H1 (cell line): ENCODE data around the gene RUNX1. TPM values are rescaled to one million over a fixed set of nuclear protein-coding genes. Genes with fewer than 3 reads are reported as not detected.

Experiments used
- CTCF ChIA-PET: fragments of 300-600 bp; sonication (Branson Sonifier 250); formaldehyde crosslinking; loops from one replicate; lab custom pipeline; 2021; ENCODE audit not compliant: partially characterized antibody; lab: Charles Lee
- POLR2A ChIA-PET: fragments of 300-600 bp; sonication (Branson Sonifier 250); formaldehyde crosslinking; loops from one replicate; lab custom pipeline; 2021; ENCODE audit warnings: inconsistent platforms; ENCODE audit not compliant: partially characterized antibody; lab: Charles Lee
- DNase-seq, 2 experiments: peaks; one replicate each; pipeline versions ENCODE4 v3.0.0 to v3.0.0-alpha.2; 2010 to 2022; ENCODE audit warnings: low spot score in 2 of 2, low read depth in 1 of 2, mixed read lengths in 1 of 2
- FAIRE-seq: peaks from 2 replicates; lab custom pipeline; 2011; peaks lifted over from hg19 to GRCh38; lab: Jason Lieb, UNC
- H2AFZ ChIP-seq: 2 replicates; pipeline ENCODE4 v1.8.1; 2012; ENCODE audit warnings: low read length, inconsistent platforms
- H2AK5ac ChIP-seq: 2 replicates; pipeline ENCODE4 v1.6.1; 2013; ENCODE audit warnings: low read depth, low read length
- H2BK120ac ChIP-seq: replicated peaks from 2 replicates; pipeline ENCODE3; 2013; ENCODE audit warnings: low read depth, low read length, inconsistent platforms
- H2BK12ac ChIP-seq: 2 replicates; pipeline ENCODE4 v1.6.1; 2013; ENCODE audit warnings: low read depth, low read length
- H2BK15ac ChIP-seq: 2 replicates; pipeline ENCODE4 v1.6.1; 2013; ENCODE audit warnings: low read length
- H2BK20ac ChIP-seq: 2 replicates; pipeline ENCODE4 v1.6.1; 2013; ENCODE audit warnings: low read length
- H2BK5ac ChIP-seq: 2 replicates; pipeline ENCODE4 v1.6.1; 2013; ENCODE audit warnings: low read depth, low read length
- H3K14ac ChIP-seq: 2 replicates; pipeline ENCODE4 v1.6.1; 2013; ENCODE audit warnings: inconsistent platforms; ENCODE audit not compliant: insufficient read length
- H3K18ac ChIP-seq: 2 replicates; pipeline ENCODE4 v1.6.1; 2013; ENCODE audit warnings: low read length; ENCODE audit errors: extremely low read depth
- H3K23ac ChIP-seq: 2 replicates; pipeline ENCODE4 v1.6.1; 2013; ENCODE audit warnings: inconsistent platforms; ENCODE audit not compliant: insufficient read length
- H3K23me2 ChIP-seq: 2 replicates; pipeline ENCODE4 v1.6.1; 2013; ENCODE audit warnings: low read depth, low read length
- H3K27ac ChIP-seq: 2 replicates; pipeline ENCODE4 v1.6.1; 2011; ENCODE audit warnings: low read depth, low read length, inconsistent platforms
- H3K27me3 ChIP-seq, 4 experiments: replicated peaks in 1 of 4; 1 replicate in 1 of 4; 2 replicates in 3 of 4; pipeline versions ENCODE4 v1.6.1 to v1.8.1; 2011 to 2013; ENCODE audit warnings: low read length in 3 of 4, mild to moderate bottlenecking in 3 of 4, inconsistent platforms in 2 of 4, mixed read lengths in 2 of 4, moderate library complexity in 1 of 4; ENCODE audit not compliant: control insufficient read depth in 3 of 4, insufficient read depth in 3 of 4; ENCODE audit errors: extremely low read depth in 1 of 4
- H3K36me3 ChIP-seq, 4 experiments: 2 replicates each; pipeline versions ENCODE4 v1.6.1 to v1.8.1; 2011 to 2013; ENCODE audit warnings: mild to moderate bottlenecking in 4 of 4, low read length in 3 of 4, moderate library complexity in 2 of 4, control low read depth in 1 of 4, inconsistent platforms in 1 of 4; ENCODE audit not compliant: insufficient read depth in 4 of 4, control insufficient read depth in 2 of 4
- H3K4ac ChIP-seq: replicated peaks from 2 replicates; pipeline ENCODE3; 2013; ENCODE audit warnings: low read length, low read depth, mixed read lengths, inconsistent platforms; ENCODE audit not compliant: insufficient read length
- H3K4me1 ChIP-seq, 4 experiments: replicated peaks in 1 of 4; 1 replicate in 1 of 4; 2 replicates in 3 of 4; pipeline versions ENCODE4 v1.6.1 to v1.8.1; 2011 to 2013; ENCODE audit warnings: low read length in 3 of 4, inconsistent platforms in 2 of 4, mixed read lengths in 1 of 4; ENCODE audit not compliant: insufficient read depth in 4 of 4, control insufficient read depth in 3 of 4
- H3K4me2 ChIP-seq, 2 experiments: 2 replicates each; pipeline versions ENCODE4 v1.6.1 to v1.8.1; 2011 to 2013; ENCODE audit warnings: low read depth in 2 of 2, low read length in 2 of 2, control low read depth in 1 of 2, inconsistent platforms in 1 of 2, mild to moderate bottlenecking in 1 of 2; ENCODE audit not compliant: insufficient read depth in 1 of 2
- H3K4me3 ChIP-seq, 4 experiments: fragments of 200-600, 300-600 bp in 1 of 4; sonication (generic), shearing (Covaris generic), sonication (Bioruptor Twin) in 1 of 4; 2 replicates each; pipeline versions ENCODE4 v1.5.1 to v1.8.1; 2011 to 2016; ENCODE audit warnings: low read length in 4 of 4, low read depth in 3 of 4, control low read depth in 2 of 4, inconsistent platforms in 2 of 4, mild to moderate bottlenecking in 2 of 4, mixed read lengths in 1 of 4, moderate library complexity in 1 of 4; ENCODE audit not compliant: insufficient read depth in 2 of 4; ENCODE audit errors: extremely low read depth in 1 of 4
- H3K56ac ChIP-seq: replicated peaks from 2 replicates; pipeline ENCODE3; 2013; ENCODE audit warnings: low read depth, mild to moderate bottlenecking, mixed read lengths, low read length, inconsistent platforms; ENCODE audit not compliant: insufficient read length
- H3K79me1 ChIP-seq: 2 replicates; pipeline ENCODE4 v1.6.1; 2013; ENCODE audit warnings: low read depth, low read length, control low read depth
- H3K79me2 ChIP-seq, 2 experiments: 2 replicates each; pipeline versions ENCODE4 v1.6.1 to v1.8.1; 2012 to 2013; ENCODE audit warnings: low read length in 2 of 2, mild to moderate bottlenecking in 2 of 2, inconsistent platforms in 1 of 2; ENCODE audit not compliant: insufficient read depth in 2 of 2, control insufficient read depth in 1 of 2
- H3K9ac ChIP-seq, 4 experiments: replicated peaks in 1 of 4; 1 replicate in 1 of 4; 2 replicates in 3 of 4; pipeline versions ENCODE4 v1.6.1 to v1.8.1; 2011 to 2013; ENCODE audit warnings: low read depth in 3 of 4, low read length in 3 of 4, control low read depth in 2 of 4, mild to moderate bottlenecking in 2 of 4, moderate library complexity in 2 of 4, inconsistent platforms in 1 of 4; ENCODE audit errors: extremely low read depth in 1 of 4
- H3K9me3 ChIP-seq, 2 experiments: 2 replicates each; pipeline versions ENCODE4 v1.6.1 to v1.8.1; 2012 to 2013; ENCODE audit warnings: mild to moderate bottlenecking in 2 of 2, moderate library complexity in 2 of 2, control low read depth in 1 of 2, inconsistent platforms in 1 of 2, low read depth in 1 of 2, low read length in 1 of 2, mixed read lengths in 1 of 2; ENCODE audit not compliant: insufficient read depth in 2 of 2
- H4K20me1 ChIP-seq, 2 experiments: replicated peaks in 1 of 2; 2 replicates each; pipeline versions ENCODE3 to v1.8.1; 2011 to 2013; ENCODE audit warnings: inconsistent platforms in 2 of 2, low read length in 2 of 2, mild to moderate bottlenecking in 1 of 2; ENCODE audit not compliant: insufficient read depth in 2 of 2, control insufficient read depth in 1 of 2
- H4K5ac ChIP-seq: 2 replicates; pipeline ENCODE4 v1.6.1; 2013; ENCODE audit warnings: low read length, low read depth, mixed read lengths, inconsistent platforms; ENCODE audit not compliant: insufficient read length
- H4K8ac ChIP-seq: 2 replicates; pipeline ENCODE4 v1.8.0; 2013; ENCODE audit warnings: mild to moderate bottlenecking, moderate library complexity, low read length, inconsistent platforms; ENCODE audit not compliant: insufficient read depth; ENCODE audit errors: extremely low read depth
- H4K91ac ChIP-seq: replicated peaks from 2 replicates; pipeline ENCODE3; 2013; ENCODE audit warnings: low read length, mixed read lengths, inconsistent platforms; ENCODE audit not compliant: insufficient read length
- BCL11A ChIP-seq, 2 experiments: IDR thresholded peaks; one replicate each; pipeline ENCODE4 v1.6.1; 2011; ENCODE audit warnings: low read depth in 2 of 2, low read length in 2 of 2, mild to moderate bottlenecking in 2 of 2
- CTBP2 ChIP-seq: IDR thresholded peaks from 2 replicates; pipeline ENCODE4 v1.7.0; 2011; ENCODE audit warnings: borderline replicate concordance, mild to moderate bottlenecking, moderate library complexity, mixed read lengths, low read length; ENCODE audit not compliant: insufficient read depth, insufficient read length
- MAX ChIP-seq: IDR thresholded peaks from 2 replicates; pipeline ENCODE4 v1.6.1; 2012; ENCODE audit warnings: inconsistent platforms
- PHF8 ChIP-seq: fragments of 200-600 bp; sonication (generic); conservative IDR thresholded peaks from 2 replicates; pipeline ENCODE4 v1.7.1; 2012; ENCODE audit warnings: low read depth, mild to moderate bottlenecking, inconsistent platforms, low read length, moderate library complexity
- SP4 ChIP-seq: IDR thresholded peaks from 2 replicates; pipeline ENCODE4 v1.6.1; 2012; ENCODE audit warnings: low read length, inconsistent platforms
- WGBS, 2 experiments: shearing (Covaris generic) in 1 of 2; methylation state at CpG; one replicate each; pipeline versions ENCODE4 v1.1.6 to v1.1.7; 2013 to 2015; ENCODE audit warnings: low lambda C conversion rate in 2 of 2, mixed read lengths in 2 of 2, inconsistent platforms in 1 of 2, low coverage in 1 of 2, missing lambda C conversion rate in 1 of 2; ENCODE audit not compliant: insufficient replicate concordance in 2 of 2, insufficient coverage in 1 of 2, insufficient read length in 1 of 2; ENCODE audit errors: extremely low coverage in 1 of 2, missing lambda C conversion rate in 1 of 2; 5-methylcytosine and 5-hydroxymethylcytosine counted together
- polyA plus RNA-seq, 7 experiments: library from polyadenylated mRNA; depleted of rRNA in 3 of 7; stranded (reverse) in 5 of 7; unstranded in 2 of 7; fragments of >200 nt in 5 of 7; fragments of 200-250 nt in 2 of 7; gene quantifications; 1 replicate in 5 of 7; 2 replicates in 1 of 7; 4 replicates in 1 of 7; pipeline versions ENCODE4 v1.2.1 to v1.2.3, GENCODE V29; 2011 to 2013; ENCODE audit warnings: missing spikeins in 2 of 7, mixed read lengths in 2 of 7
- total RNA-seq: library from RNA; stranded (reverse); fragmentation: NEBNext Ultra II Directional; extraction: Animal tissue kit (Norgen Biotek cat#: 25700); gene quantifications from 2 replicates; pipeline ENCODE4 v1.2.1, GENCODE V29; 2021

RUNX1 gene
- total and polyA plus RNA-seq, 2 of the 8 experiments (the other 6 are each of a cell fraction or from before 2014, with no cell fraction given), result 0.20 to 0.60 TPM

GRCh38 chr21:34790834-34791233 lies 258.3 kb downstream of the RUNX1 start:
- Histone ChIP-seq H3K56ac (no peak overlapping the region), H2BK120ac (no peak overlapping the region), H4K5ac (no peak overlapping the region), H3K23ac (no peak overlapping the region), H3K18ac (no peak overlapping the region), H3K4me3 (no peak overlapping the region), H3K9ac (no peak overlapping the region), H2BK12ac (no peak overlapping the region), H3K4ac (no peak overlapping the region), H3K79me1 (no peaks in the 10 kb centered on the region), H2BK5ac (no peak overlapping the region), H3K36me3 (no peaks in the 10 kb centered on the region), H2AFZ (no peak overlapping the region), H2BK15ac (no peak overlapping the region), H4K91ac (no peak overlapping the region), H4K20me1 (no peaks in the 10 kb centered on the region), H3K14ac (no peak overlapping the region), H4K8ac (no peak overlapping the region), H2BK20ac (no peak overlapping the region), H3K4me1 (peaks cover 0 to 3% (median under 1%) of the 10 kb centered on the region in 4 experiments; a peak in 3 of 7 replicates), H2AK5ac (no peak overlapping the region), H3K4me2 (no peak overlapping the region), H3K23me2 (no peaks in the 10 kb centered on the region), H3K9me3 (no peaks in the 10 kb centered on the region), H3K27ac (no peak overlapping the region), H3K27me3 (no peaks in the 10 kb centered on the region), H3K79me2 (no peaks in the 10 kb centered on the region)
- ChIA-PET POLR2A (no interaction called here), CTCF (interaction anchor here (1.0 kb wide), 1 partner anchor 45 kb away, joined by 3 read pairs; no protein-coding TSS in a partner anchor)
- WGBS, 2 experiments, result 98% methylated on average over 3 of the region's 3 CpGs; no CpG with 5 or more reads in 1 of the 2 experiments
- FAIRE-seq, result no peak
- DNase-seq, result no peak
- TF ChIP-seq SP4 (no peak), BCL11A (IDR thresholded peaks at IDR 0.05; ENCODE audit: low read depth in 2 of 2, low read length in 2 of 2) (no peak), MAX (no peak), PHF8 (no peak), CTBP2 (no peak)
